Measurements from ENCODE around the gene IRF8. TPM values are rescaled to one million over a fixed set of nuclear protein-coding genes. Genes with fewer than 3 reads are reported as not detected.

The IRF8 gene
- total and polyA plus RNA-seq, 2 of the 13 experiments (the other 11 are each of a cell fraction or from before 2014, with no cell fraction given), result not detected

DNA sequence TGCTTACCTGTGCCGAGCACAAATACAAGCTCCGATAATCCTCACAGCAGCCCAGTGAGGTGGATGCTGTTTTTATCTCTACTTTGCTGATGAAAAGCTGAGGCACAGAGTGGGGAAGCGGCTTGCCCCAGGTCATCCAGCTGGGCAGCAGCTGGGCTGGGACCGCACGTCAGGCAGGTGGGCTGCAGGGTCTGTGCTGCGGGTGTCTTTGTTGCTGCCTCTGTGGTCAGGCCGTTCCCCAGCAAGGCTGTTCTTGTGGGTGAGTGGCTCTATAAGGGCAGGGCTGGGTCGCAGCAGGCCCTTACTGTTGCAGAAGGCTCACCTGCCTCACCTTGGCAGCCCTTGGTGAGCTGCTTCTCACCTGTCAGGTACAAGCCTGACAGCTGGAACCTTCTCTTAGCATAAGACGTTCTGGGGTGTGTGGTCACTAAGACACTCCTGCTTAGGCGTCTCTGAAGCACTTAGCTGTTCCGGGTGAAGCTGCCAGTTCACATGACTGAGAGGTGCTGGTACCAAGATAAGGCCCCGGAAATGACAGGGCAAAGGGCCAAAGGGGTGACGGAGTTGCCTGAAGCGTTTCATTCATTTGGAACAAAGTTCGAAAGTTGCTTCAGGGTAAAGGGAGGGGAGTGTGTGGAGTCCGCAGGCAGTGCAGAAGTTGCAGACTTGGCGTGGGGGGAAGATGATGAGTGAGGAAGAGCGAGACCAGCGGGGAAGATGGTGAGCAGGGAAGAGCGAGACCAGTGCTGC lies 17.4 kb downstream of the IRF8 start (continued):
- no peak for TF ChIP-seq FOXJ3 (CRISPR knock-in tag; IDR thresholded peaks at IDR 0.05; ENCODE audit: borderline replicate concordance)
- TF ChIP-seq ARNT (IDR thresholded peaks at IDR 0.05), result no peak
- TF ChIP-seq, protein P1, sequence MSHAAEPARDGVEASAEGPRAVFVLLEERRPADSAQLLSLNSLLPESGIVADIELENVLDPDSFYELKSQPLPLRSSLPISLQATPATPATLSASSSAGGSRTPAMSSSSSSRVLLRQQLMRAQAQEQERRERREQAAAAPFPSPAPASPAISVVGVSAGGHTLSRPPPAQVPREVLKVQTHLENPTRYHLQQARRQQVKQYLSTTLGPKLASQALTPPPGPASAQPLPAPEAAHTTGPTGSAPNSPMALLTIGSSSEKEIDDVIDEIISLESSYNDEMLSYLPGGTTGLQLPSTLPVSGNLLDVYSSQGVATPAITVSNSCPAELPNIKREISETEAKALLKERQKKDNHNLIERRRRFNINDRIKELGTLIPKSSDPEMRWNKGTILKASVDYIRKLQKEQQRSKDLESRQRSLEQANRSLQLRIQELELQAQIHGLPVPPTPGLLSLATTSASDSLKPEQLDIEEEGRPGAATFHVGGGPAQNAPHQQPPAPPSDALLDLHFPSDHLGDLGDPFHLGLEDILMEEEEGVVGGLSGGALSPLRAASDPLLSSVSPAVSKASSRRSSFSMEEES (CRISPR knock-in tag; IDR thresholded peaks at IDR 0.05), result peak; percentile 67
- no peak for TF ChIP-seq CHCHD3 (CRISPR knock-in tag; IDR thresholded peaks at IDR 0.05)
- no peak for TF ChIP-seq POLR2AphosphoS5 (IDR thresholded peaks at IDR 0.05; ENCODE audit: low read depth, low read length)
- TF ChIP-seq ZNF609 (CRISPR knock-in tag; IDR thresholded peaks at IDR 0.05; ENCODE audit: borderline replicate concordance), result no peak
- TF ChIP-seq CTCF (CRISPR knock-in tag; IDR thresholded peaks at IDR 0.05), result no peak
- no peak for TF ChIP-seq TFDP2 (CRISPR knock-in tag; IDR thresholded peaks at IDR 0.05)
- no peak for TF ChIP-seq HOXD1 (CRISPR knock-in tag; IDR thresholded peaks at IDR 0.05)
- TF ChIP-seq ZNF652 (CRISPR knock-in tag; IDR thresholded peaks at IDR 0.05; ENCODE audit: borderline replicate concordance, low read depth), result no peak
- TF ChIP-seq, protein P2, sequence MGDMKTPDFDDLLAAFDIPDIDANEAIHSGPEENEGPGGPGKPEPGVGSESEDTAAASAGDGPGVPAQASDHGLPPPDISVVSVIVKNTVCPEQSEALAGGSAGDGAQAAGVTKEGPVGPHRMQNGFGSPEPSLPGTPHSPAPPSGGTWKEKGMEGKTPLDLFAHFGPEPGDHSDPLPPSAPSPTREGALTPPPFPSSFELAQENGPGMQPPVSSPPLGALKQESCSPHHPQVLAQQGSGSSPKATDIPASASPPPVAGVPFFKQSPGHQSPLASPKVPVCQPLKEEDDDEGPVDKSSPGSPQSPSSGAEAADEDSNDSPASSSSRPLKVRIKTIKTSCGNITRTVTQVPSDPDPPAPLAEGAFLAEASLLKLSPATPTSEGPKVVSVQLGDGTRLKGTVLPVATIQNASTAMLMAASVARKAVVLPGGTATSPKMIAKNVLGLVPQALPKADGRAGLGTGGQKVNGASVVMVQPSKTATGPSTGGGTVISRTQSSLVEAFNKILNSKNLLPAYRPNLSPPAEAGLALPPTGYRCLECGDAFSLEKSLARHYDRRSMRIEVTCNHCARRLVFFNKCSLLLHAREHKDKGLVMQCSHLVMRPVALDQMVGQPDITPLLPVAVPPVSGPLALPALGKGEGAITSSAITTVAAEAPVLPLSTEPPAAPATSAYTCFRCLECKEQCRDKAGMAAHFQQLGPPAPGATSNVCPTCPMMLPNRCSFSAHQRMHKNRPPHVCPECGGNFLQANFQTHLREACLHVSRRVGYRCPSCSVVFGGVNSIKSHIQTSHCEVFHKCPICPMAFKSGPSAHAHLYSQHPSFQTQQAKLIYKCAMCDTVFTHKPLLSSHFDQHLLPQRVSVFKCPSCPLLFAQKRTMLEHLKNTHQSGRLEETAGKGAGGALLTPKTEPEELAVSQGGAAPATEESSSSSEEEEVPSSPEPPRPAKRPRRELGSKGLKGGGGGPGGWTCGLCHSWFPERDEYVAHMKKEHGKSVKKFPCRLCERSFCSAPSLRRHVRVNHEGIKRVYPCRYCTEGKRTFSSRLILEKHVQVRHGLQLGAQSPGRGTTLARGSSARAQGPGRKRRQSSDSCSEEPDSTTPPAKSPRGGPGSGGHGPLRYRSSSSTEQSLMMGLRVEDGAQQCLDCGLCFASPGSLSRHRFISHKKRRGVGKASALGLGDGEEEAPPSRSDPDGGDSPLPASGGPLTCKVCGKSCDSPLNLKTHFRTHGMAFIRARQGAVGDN (CRISPR knock-in tag; IDR thresholded peaks at IDR 0.05), result peak; percentile 38; the same call in 1 of the 2 replicates

Measured in HepG2 (cell line).